Stimulated activated CD4-positive, alpha-beta T cell treated with anti-CD3 and anti-CD28 coated beads, Interleukin-2, amount 100 ng/mL, for 24 hours (primary cell): ENCODE results near the gene ALPK3.
A peak's percentile ranks its signal among the peaks of the same experiment; 100 is the strongest.

Experiments
- DNase-seq, 2 donors: peaks; one replicate each; pipeline ENCODE4 v3.0.0-alpha.2; 2020

ALPK3 gene

GRCh38 chr15:84903751-84904150 is 86.6 kb downstream of the ALPK3 start:
- DNase-seq: no peak

DNA sequence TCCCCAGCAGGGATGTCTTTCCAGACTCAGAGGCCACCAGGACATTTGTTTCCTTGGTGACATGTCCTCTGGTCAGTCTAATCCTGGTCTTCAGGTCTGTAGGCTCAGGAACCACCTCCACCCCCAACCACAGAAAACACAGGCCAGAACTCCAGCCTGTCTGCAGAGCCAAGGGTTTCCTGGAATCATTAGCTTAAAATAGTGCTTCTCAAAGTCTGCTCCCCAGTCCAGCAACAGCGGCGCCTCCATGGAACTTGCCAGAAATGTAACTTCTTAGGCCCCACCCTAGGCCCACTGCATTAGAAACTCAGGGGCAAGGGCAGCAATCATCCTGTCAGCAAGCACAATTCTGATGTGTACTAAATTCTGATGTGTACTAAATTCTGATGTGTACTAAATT is 87.3 kb downstream of the ALPK3 start:
- DNase-seq: no peak

GRCh38 chr15:84905016-84905916 is 88.1 kb downstream of the ALPK3 start:
- DNase-seq: no peak

DNA sequence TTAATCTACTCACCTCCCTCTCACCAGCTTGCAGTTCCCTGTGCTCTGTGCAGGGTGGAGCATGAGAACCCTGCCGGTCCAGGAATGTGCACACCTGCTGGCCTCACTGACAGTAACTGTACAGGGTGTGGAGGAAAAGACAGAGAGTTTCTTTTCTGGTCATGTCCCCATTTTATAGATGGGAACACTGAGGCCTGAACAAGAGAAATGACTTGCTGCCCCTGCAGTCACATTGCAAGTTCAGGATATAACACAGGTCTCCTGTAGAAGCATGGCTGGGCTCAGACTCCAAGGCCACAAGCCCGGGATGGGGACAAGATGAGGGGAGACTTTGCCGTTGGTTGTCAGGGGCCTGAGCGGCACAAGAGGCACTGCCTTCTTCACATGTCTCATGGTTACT is 90.6 kb downstream of the ALPK3 start:
- DNase-seq: no peak

GRCh38 chr15:84908564-84908963 is 91.4 kb downstream of the ALPK3 start:
- DNase-seq: no peak

DNA sequence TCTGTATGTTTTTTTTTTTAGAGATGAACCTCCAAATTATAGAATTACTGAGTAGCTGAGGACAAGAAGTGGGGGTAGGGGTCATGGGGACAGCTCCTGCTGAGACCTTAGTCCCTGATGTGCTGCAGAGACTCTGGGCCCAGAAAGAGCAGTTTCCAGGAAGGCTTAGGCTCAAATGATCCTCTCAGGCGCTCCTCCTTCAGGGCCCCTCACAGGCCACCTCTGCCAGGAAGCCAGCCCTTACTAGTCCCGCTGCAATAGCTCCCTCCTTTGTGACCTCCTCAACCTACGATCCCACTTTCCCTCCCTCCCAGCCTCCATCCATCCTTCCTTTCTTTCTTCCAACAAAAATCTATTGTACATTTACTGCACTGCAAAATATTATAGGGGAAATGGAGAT is 91.9 kb downstream of the ALPK3 start:
- no peak for DNase-seq

DNA sequence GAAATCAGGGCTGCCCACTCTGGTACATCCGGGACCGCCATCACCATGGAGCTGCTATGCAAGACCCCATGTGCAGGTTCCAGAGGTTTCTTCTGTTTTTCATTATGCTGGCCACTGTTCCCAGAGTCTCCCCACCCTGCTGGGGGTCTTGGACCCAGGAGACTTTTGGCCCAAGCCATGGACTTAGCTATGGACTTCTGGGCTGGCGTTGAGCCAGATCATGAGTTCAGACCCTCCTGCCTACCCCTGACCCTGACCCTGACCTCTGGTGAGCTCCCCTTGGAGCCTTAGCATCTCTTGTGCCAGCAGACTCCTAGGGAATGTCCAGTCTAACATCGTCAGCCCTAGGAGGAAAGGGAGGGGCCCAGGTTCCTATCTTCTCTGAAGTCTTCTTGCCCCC is 92.6 kb downstream of the ALPK3 start:
- no peak for DNase-seq

GRCh38 chr15:84910928-84911623 is 93.9 kb downstream of the ALPK3 start:
- DNase-seq: no peak

- DNase-seq: no peak
Observed at GRCh38 chr15:84911879-84912660, 94.9 kb downstream of the ALPK3 start.

DNA sequence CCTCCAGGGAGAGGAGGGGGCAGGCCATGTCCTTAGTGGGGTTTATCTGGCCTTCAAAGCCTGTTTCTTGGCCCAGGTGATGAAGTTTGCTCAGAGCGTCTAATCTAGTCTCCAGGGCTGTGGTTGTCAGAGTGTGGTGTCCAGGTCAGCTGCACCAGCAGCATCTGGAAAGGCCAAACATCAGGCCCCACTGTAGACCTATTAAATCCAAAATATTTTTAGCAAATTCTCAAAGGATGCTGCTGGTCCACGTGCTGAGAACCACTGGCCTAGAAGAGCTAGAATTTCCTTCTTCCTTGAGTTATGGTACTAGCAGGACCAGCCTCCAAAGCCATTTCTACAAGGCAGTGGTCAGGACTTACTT is 96.2 kb downstream of the ALPK3 start:
- no peak for DNase-seq

DNA sequence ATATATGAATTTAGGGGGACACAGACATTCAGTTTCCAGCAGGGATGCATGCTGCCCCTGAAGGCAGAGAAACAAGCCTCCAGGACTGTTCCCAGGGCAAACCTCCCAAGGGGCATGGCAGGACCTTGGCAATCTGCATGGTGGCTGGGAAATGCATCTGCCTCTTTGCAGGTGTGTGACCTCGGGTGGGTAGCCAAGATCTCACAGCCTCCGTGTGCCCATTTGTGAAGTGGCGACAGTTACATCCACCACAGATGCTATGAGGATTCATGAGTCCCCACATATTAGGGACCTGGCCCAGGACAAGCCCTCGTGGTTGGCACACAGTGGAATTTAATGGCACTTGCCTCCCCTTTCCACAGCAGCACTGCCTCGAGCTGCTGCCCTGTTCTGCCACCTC is 97.2 kb downstream of the ALPK3 start:
- no peak for DNase-seq

DNA sequence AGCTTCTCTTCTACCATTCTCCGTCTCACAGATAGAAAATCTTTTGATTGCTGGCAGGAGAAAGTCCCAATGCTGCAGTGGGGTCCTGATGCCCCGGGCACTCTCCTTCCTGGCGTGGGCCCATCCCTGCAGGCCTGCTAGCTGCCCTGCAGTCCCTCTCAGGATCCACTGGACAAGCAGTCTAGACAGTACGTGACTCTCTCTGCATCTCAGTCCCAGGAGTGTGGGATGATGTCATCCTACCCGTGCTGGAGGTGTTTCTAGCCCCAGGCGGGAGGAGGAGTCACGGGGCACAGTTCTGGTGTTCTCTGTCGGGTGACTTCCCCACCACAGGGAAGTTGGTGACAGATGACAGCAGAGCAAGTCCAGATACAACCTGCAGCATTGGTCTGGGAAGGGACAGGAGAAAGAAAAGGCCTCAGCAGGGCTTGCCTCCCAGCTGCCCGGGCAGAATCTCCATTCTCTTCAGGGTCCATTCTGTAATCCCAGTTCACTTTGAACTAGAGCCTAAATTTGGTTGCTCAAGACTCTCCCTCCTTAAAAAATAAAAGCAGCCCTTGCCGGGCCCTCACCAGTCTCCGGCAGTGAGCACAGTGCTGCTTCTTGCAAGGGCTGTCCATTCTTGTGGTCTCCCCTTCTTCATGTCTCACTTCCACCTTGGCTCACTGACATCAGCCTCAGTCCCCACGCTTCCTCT is 97.9 kb downstream of the ALPK3 start:
- peak in 1 of 2 donors; percentile 43 for DNase-seq

DNA sequence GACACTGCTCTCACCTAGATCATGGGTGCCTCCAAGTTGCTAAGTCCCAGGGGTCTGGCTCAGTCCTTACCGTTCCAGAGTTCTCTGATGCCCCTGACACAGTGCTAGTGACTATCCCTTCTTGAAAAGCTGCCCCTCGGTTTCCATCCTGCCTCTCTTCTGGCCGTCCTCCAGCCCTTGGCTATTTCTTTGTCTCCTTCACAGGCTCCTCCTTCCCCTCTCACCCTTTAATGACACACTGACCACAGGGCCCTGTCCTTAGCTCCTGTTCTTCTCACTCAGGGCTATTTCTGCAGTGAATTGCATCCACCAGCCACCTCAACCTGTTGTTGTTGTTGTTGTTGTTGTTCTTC is 98.4 kb downstream of the ALPK3 start:
- DNase-seq: no peak

- DNase-seq: no peak
Observed at GRCh38 chr15:84917452-84917851, 100.3 kb downstream of the ALPK3 start.

DNA sequence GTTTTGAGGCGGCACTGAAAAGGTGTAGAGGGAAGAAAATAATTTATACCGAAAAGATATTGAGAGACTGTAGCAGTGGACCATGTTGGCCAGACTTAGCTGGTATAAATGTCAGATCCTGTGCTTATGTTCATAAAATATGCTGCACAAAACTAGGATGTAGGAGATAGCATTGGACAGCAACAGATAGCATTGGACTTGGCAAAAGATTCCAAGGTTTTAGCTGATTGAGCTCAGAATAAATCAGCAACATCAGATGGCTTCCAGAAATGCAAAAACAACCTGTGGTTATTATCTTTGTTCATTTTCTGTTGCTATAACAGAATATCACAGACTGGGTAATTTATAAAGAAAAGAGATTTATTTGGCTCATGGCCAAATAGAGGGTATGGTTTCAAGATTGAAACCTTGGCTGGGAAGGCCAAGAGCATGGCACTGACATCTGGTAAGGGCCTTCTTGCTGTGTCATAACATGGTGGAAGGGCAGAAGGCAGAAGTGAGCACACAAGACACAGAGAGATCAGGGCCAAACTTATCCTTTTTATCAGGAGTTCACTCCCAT is 102.0 kb downstream of the ALPK3 start:
- DNase-seq: no peak

- DNase-seq: no peak
Observed at GRCh38 chr15:84921121-84921520, 104.0 kb downstream of the ALPK3 start.

DNA sequence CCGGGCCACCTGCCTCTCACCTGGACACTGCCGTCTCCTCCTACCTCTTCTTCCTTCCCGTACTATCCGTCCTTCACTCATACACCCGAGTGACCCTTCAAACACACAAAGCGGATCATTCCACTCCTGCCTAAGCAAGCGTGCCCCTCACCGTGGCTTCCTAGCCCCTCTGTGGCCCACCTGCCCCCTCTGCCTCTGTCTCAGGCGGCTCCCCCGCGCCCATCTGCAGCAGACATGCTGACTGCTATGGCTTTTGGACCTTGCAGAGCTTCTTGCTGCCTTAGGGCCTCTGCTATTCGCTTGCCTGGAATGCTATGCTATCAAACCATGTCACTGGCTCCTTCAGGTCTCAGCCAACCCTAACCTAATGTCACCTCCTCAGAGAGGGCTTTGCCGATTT is 105.4 kb downstream of the ALPK3 start:
- DNase-seq: no peak
